PC-3 (cell line): ENCODE results near the gene CDR2L. TPM values are rescaled to one million over a fixed set of nuclear protein-coding genes. Genes with fewer than 3 reads are reported as not detected.

Experiments used
- ATAC-seq: fragments of 200-7000 bp; cut with Tn5 transposase; 2 replicates; pipeline ENCODE4 v1.9.1; 2020; ENCODE audit warnings: mild to moderate bottlenecking, moderate library complexity
- BruUV-seq: library from RNA; stranded (reverse); fragments of 400-500 nt; replicated peaks from 2 replicates; lab custom pipeline; 2021; lab: Mats Ljungman, UMichigan
- CTCF ChIA-PET: fragments of 300-600 bp; sonication (Branson Sonifier 250); formaldehyde crosslinking; loops from one replicate; lab custom pipeline; 2022; ENCODE audit warnings: antibody characterized with exemption; lab: Charles Lee
- POLR2A ChIA-PET: fragments of 300-600 bp; sonication (Branson Sonifier 250); formaldehyde crosslinking; loops from one replicate; lab custom pipeline; 2022; ENCODE audit warnings: antibody characterized with exemption; ENCODE audit not compliant: unreplicated experiment; lab: Charles Lee
- DNase-seq: peaks from one replicate; pipeline ENCODE4 v3.0.0-alpha.2; 2015
- H2AFZ ChIP-seq: fragments of 300-600 bp; sonication (generic); 2 replicates; pipeline ENCODE4 v1.6.0; 2016; ENCODE audit warnings: antibody characterized with exemption, low read length
- H3F3A ChIP-seq: fragments of 300-600 bp; sonication (generic); one replicate; pipeline ENCODE4 v1.6.0; 2017; ENCODE audit warnings: antibody characterized with exemption, low read length, control low read depth, mild to moderate bottlenecking; ENCODE audit not compliant: unreplicated experiment
- H3K27ac ChIP-seq: fragments of 300-600 bp; sonication (generic); 2 replicates; pipeline ENCODE4 v1.5.1; 2016; ENCODE audit warnings: mild to moderate bottlenecking, low read length
- H3K27me3 ChIP-seq: fragments of 300-600 bp; sonication (generic); 2 replicates; pipeline ENCODE4 v1.6.1; 2016; ENCODE audit warnings: low read length, mixed read lengths
- H3K36me3 ChIP-seq: fragments of 300-600 bp; sonication (generic); 2 replicates; pipeline ENCODE4 v1.6.1; 2016; ENCODE audit warnings: low read depth, mixed run types, low read length, mixed read lengths
- H3K4me1 ChIP-seq: fragments of 300-600 bp; sonication (generic); 2 replicates; pipeline ENCODE4 v1.5.1; 2016; ENCODE audit warnings: low read length; ENCODE audit not compliant: insufficient read depth
- H3K4me2 ChIP-seq: fragments of 300-600 bp; sonication (generic); 2 replicates; pipeline ENCODE4 v1.6.0; 2016; ENCODE audit warnings: low read length
- H3K4me3 ChIP-seq: fragments of 300-600 bp; sonication (generic); 2 replicates; pipeline ENCODE4 v1.5.1; 2016; ENCODE audit warnings: mild to moderate bottlenecking, low read length, mixed read lengths
- H3K79me2 ChIP-seq: fragments of 300-600 bp; sonication (generic); 2 replicates; pipeline ENCODE4 v1.6.1; 2017; ENCODE audit warnings: low read length, mixed read lengths
- H3K9ac ChIP-seq: fragments of 300-600 bp; sonication (generic); 2 replicates; pipeline ENCODE4 v1.6.0; 2016; ENCODE audit warnings: mild to moderate bottlenecking, low read length
- H3K9me2 ChIP-seq: fragments of 300-600 bp; sonication (generic); replicated peaks from 2 replicates; pipeline ENCODE4 v1.6.1; 2016; ENCODE audit warnings: mixed run types, low read length, mixed read lengths
- H3K9me3 ChIP-seq: fragments of 300-600 bp; sonication (generic); 2 replicates; pipeline ENCODE4 v1.6.1; 2016; ENCODE audit warnings: low read length, mixed read lengths
- H4K20me1 ChIP-seq: fragments of 300-600 bp; sonication (generic); 2 replicates; pipeline ENCODE4 v1.6.1; 2016; ENCODE audit warnings: low read length, mixed read lengths
- EZH2 ChIP-seq: fragments of 300-600 bp; sonication (generic); IDR thresholded peaks from one replicate; pipeline ENCODE4 v1.6.1; 2017; ENCODE audit warnings: antibody characterized with exemption, mild to moderate bottlenecking, low read length; ENCODE audit not compliant: unreplicated experiment
- EZH2phosphoT487 ChIP-seq: fragments of 300-600 bp; sonication (generic); IDR thresholded peaks from 2 replicates; pipeline ENCODE4 v1.6.1; 2018; ENCODE audit warnings: mild to moderate bottlenecking, antibody characterized with exemption, low read length, borderline replicate concordance
- intact Hi-C: fragments of 100-400 bp; cut with micrococcal nuclease; formaldehyde crosslinking; loops from 2 replicates; pipeline ENCODE4 v1.9.0; 2023
- total RNA-seq: library from RNA; depleted of rRNA; stranded (reverse); fragments of >200 nt; gene quantifications from 2 replicates; pipeline ENCODE4 v1.2.3, GENCODE V29; 2014
- TF ChIP-seq, protein P1 (sequence below): fragments of 300-600 bp; sonication (generic); conservative IDR thresholded peaks from 2 replicates; pipeline ENCODE4 v1.5.1; 2017; ENCODE audit warnings: antibody characterized with exemption, low read depth, mild to moderate bottlenecking, low read length

Gene CDR2L
- total RNA-seq, 1 experiment from 2014 or later: 35.8 TPM

DNA sequence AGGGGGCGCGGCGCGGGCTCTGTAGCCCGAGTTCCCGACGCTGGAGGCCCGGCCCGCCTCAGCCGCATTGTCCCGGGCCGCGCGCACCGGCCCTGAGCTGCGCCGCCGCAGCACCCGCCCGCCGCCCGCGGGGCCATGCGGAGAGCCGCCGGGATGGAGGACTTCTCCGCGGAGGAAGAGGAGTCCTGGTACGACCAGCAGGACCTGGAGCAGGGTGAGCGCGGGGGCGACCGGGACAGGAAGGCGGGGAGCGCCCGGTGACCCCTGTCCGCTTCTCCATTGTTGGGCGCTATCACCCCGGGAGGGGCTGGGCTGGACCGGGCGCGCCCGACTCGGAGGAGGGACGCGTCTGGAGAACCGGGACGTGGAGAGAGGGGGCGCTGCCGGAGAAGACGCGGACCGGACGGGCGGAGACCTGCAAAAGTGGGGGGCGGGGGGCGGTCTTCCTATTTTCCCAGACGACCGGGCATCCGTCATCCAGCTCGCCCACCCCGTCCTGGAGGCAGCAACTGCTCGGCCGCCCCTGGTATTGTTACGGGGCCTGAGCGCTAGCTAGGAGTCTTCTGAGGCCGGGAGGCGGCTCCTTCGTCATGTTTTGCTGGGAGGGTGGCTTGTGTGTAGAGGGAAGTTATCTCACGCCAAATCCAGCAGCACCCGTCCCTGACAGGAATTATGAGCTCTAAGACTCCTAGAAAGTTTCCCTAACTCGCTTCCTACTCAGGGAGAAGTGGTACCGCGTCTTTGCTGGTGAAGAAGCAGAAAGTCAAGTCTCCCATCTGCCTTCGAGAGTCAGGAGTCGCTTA lies 678 bp downstream of the CDR2L start:
- ATAC-seq: peak; percentile 66
- H4K20me1 ChIP-seq: no peaks in the 10 kb centered on the region
- TF ChIP-seq, protein P1, sequence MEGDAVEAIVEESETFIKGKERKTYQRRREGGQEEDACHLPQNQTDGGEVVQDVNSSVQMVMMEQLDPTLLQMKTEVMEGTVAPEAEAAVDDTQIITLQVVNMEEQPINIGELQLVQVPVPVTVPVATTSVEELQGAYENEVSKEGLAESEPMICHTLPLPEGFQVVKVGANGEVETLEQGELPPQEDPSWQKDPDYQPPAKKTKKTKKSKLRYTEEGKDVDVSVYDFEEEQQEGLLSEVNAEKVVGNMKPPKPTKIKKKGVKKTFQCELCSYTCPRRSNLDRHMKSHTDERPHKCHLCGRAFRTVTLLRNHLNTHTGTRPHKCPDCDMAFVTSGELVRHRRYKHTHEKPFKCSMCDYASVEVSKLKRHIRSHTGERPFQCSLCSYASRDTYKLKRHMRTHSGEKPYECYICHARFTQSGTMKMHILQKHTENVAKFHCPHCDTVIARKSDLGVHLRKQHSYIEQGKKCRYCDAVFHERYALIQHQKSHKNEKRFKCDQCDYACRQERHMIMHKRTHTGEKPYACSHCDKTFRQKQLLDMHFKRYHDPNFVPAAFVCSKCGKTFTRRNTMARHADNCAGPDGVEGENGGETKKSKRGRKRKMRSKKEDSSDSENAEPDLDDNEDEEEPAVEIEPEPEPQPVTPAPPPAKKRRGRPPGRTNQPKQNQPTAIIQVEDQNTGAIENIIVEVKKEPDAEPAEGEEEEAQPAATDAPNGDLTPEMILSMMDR: peak; percentile 5; the same call in 1 of the 2 replicates
- no peak for TF ChIP-seq EZH2
- POLR2A ChIA-PET: interaction anchor here (0.5 to 2.3 kb wide), 8 partner anchors 16 to 136 kb away, joined by 3 to 9 read pairs (median 4); partner anchors contain the start of genes HID1 and MRPL58
- H3K36me3 ChIP-seq: no peaks in the 10 kb centered on the region
- H3F3A ChIP-seq: peaks cover 4% of the 10 kb centered on the region
- no peaks in the 10 kb centered on the region for H3K9me2 ChIP-seq
- no peaks in the 10 kb centered on the region for H3K27me3 ChIP-seq
- H3K27ac ChIP-seq: peak overlapping the region; percentile 17
- TSS peak; percentile 99 for BruUV-seq
- H2AFZ ChIP-seq: peak overlapping the region; percentile 81
- peak overlapping the region; percentile 84 for H3K4me3 ChIP-seq
- H3K4me1 ChIP-seq: peaks cover 20% of the 10 kb centered on the region
- peak overlapping the region; percentile 59 for H3K9ac ChIP-seq
- no peaks in the 10 kb centered on the region for H3K9me3 ChIP-seq
- intact Hi-C loops: loop anchor here (1.0 to 2.0 kb wide), 3 partner anchors 21 to 47 kb away; no protein-coding TSS in a partner anchor
- CTCF ChIA-PET: interaction anchor here (0.6 to 2.0 kb wide), 8 partner anchors 11 to 35 kb away, joined by 3 to 14 read pairs (median 4); no protein-coding TSS in a partner anchor
- peaks cover 29% of the 10 kb centered on the region for H3K79me2 ChIP-seq
- peak; percentile 60 for DNase-seq
- H3K4me2 ChIP-seq: peak overlapping the region; percentile 89

DNA sequence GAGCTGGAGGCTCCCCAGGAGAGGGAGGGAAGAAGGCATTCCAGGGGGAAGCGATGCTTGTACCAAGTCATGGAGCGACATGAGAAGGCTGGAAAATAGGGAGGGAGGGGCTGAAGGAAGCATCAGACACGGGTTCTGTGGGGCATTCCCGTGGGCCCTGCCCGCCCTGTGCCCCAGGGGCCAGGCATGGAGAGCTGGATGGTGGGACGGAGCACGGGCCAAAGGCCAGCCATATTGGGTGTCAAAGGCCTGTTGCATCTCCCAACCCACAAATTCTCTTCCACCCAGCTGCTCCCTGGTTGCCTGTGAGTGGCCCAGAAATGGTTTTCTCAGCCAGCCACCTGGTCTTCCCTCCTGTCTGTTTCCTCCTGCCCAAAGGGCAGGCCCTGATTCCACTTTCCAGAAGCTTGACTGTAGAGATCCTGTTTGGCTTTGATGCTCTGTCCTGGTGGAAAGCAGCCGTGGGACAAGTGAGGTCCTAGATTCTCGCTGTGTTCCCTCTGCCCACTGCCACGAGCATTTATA lies 3.2 kb downstream of the CDR2L start:
- peaks cover 29% of the 10 kb centered on the region for H3K79me2 ChIP-seq
- H2AFZ ChIP-seq: no peak overlapping the region
- POLR2A ChIA-PET: no interaction called here

More for the DNA sequence above, 3.2 kb downstream of the CDR2L start:
- H3K27me3 ChIP-seq: no peaks in the 10 kb centered on the region
- H3K4me2 ChIP-seq: no peak overlapping the region
- H3K9ac ChIP-seq: no peak overlapping the region
- no TSS peak for BruUV-seq
- no peak for DNase-seq
- CTCF ChIA-PET: interaction anchor here (0.6 to 2.1 kb wide), 2 partner anchors 29 to 280 kb away, joined by 5 to 6 read pairs; partner anchors contain the start of gene MIF4GD
- no peaks in the 10 kb centered on the region for H3K9me3 ChIP-seq
- peaks cover 20% of the 10 kb centered on the region for H3K4me1 ChIP-seq
- intact Hi-C loops: no loop called here
- no peaks in the 10 kb centered on the region for H3K9me2 ChIP-seq
- H3K4me3 ChIP-seq: no peak overlapping the region
- peaks cover 4% of the 10 kb centered on the region for H3F3A ChIP-seq
- no peak overlapping the region for H3K27ac ChIP-seq
- TF ChIP-seq, protein P1: no peak
- no peak for TF ChIP-seq EZH2
- no peak for TF ChIP-seq EZH2phosphoT487
- no peak for ATAC-seq
- H4K20me1 ChIP-seq: no peaks in the 10 kb centered on the region
- H3K36me3 ChIP-seq: peaks cover 4% of the 10 kb centered on the region; the same call in 1 of the 2 replicates
